Central memory CD8-positive, alpha-beta T cell (primary cell): ENCODE measurements around the gene CELA2A.

Source experiments
- ATAC-seq: fragments of 150-1000 bp; cut with Tn5 transposase; replicated peaks from 2 replicates; pipeline ENCODE4 v1.10.0; 2022; ENCODE audit warnings: mild to moderate bottlenecking, moderate FRiP score, moderate number of reproducible peaks; ENCODE audit not compliant: poor library complexity, severe bottlenecking; ENCODE audit errors: extremely low read depth
- DNase-seq, 2 donors: peaks; one replicate each; pipeline ENCODE4 v3.0.0; 2021; ENCODE audit warnings: low spot score in 2 of 2
- H3K27ac Mint-ChIP-seq: one replicate; pipeline ENCODE4 v1.8.0; 2022; ENCODE audit warnings: low read depth, mild to moderate bottlenecking, moderate library complexity, mixed read lengths
- H3K27me3 Mint-ChIP-seq: one replicate; pipeline ENCODE4 v1.8.0; 2022; ENCODE audit warnings: mixed read lengths
- H3K36me3 Mint-ChIP-seq: one replicate; pipeline ENCODE4 v1.8.0; 2022; ENCODE audit warnings: mild to moderate bottlenecking, moderate library complexity, mixed read lengths; ENCODE audit not compliant: insufficient read depth
- H3K4me1 Mint-ChIP-seq: one replicate; pipeline ENCODE4 v1.8.0; 2022; ENCODE audit warnings: mixed read lengths
- H3K4me3 Mint-ChIP-seq: one replicate; pipeline ENCODE4 v1.8.0; 2022; ENCODE audit warnings: mild to moderate bottlenecking, moderate library complexity, mixed read lengths
- H3K9me3 Mint-ChIP-seq: one replicate; pipeline ENCODE4 v1.8.0; 2022; ENCODE audit warnings: mixed read lengths

CELA2A gene

DNA sequence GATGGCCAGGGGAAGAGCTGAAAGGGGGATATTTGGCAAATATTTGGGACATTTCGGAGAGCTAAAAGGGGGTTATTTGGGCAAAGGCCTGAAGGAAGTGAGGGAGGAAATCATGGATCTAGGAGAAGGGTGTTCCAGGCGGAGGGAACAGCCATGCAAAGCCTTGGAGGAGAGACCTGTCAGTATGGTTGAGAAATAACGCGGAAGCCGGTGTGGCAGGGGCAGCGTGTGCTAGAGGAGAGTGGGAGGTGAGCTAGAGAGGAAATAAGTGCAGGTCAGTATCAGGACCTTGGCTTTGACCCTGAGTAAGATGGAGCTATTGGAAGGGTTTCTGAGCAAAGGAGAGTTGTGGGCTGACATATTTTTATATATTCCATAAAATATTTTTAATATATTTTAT lies 15.3 kb upstream of the CELA2A start:
- H3K27me3 Mint-ChIP-seq, result peaks cover 14% of the 10 kb centered on the region
- H3K4me1 Mint-ChIP-seq, result no peaks in the 10 kb centered on the region
- no peaks in the 10 kb centered on the region for H3K9me3 Mint-ChIP-seq
- no peak overlapping the region for H3K27ac Mint-ChIP-seq
- no peak overlapping the region for H3K4me3 Mint-ChIP-seq
- DNase-seq (no peak), ATAC-seq (no peak)
- no peaks in the 10 kb centered on the region for H3K36me3 Mint-ChIP-seq

DNA sequence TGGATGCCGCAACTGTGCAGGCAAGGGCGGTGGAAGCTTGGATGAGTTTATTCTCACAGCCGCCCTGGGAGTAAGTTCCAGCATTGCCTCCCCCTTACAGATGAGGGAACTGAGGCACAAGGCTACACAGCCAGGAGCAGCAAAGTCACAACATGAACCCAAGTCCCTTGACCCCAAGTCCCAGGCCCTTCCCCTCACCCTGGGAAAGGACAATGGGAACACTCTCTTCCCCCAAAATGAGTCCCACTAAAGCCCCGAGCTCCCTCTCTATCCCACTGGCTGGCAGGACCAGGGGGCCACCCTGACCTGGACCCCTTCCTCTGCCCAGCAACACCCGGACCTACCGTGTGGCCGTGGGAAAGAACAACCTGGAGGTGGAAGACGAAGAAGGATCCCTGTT lies 14.4 kb upstream of the CELA2A start:
- DNase-seq, result no peak
- ATAC-seq, result no peak
- Mint-ChIP-seq H3K27ac (no peak overlapping the region), H3K27me3 (peaks cover 18% of the 10 kb centered on the region), H3K4me1 (no peaks in the 10 kb centered on the region), H3K4me3 (no peak overlapping the region), H3K9me3 (no peaks in the 10 kb centered on the region), H3K36me3 (no peaks in the 10 kb centered on the region)

GRCh38 chr1:15442759-15443158 lies 13.8 kb upstream of the CELA2A start:
- DNase-seq (no peak), ATAC-seq (no peak)
- Mint-ChIP-seq H3K27me3 (peaks cover 24% of the 10 kb centered on the region), H3K9me3 (no peaks in the 10 kb centered on the region), H3K4me1 (no peaks in the 10 kb centered on the region), H3K27ac (no peak overlapping the region), H3K36me3 (peaks cover 1% of the 10 kb centered on the region), H3K4me3 (no peak overlapping the region)

GRCh38 chr1:15443281-15443680 lies 13.3 kb upstream of the CELA2A start:
- Mint-ChIP-seq H3K36me3 (peaks cover 2% of the 10 kb centered on the region), H3K4me3 (no peak overlapping the region), H3K9me3 (no peaks in the 10 kb centered on the region), H3K27me3 (peaks cover 24% of the 10 kb centered on the region), H3K27ac (no peak overlapping the region), H3K4me1 (no peaks in the 10 kb centered on the region)
- ATAC-seq (no peak), DNase-seq (no peak)

DNA sequence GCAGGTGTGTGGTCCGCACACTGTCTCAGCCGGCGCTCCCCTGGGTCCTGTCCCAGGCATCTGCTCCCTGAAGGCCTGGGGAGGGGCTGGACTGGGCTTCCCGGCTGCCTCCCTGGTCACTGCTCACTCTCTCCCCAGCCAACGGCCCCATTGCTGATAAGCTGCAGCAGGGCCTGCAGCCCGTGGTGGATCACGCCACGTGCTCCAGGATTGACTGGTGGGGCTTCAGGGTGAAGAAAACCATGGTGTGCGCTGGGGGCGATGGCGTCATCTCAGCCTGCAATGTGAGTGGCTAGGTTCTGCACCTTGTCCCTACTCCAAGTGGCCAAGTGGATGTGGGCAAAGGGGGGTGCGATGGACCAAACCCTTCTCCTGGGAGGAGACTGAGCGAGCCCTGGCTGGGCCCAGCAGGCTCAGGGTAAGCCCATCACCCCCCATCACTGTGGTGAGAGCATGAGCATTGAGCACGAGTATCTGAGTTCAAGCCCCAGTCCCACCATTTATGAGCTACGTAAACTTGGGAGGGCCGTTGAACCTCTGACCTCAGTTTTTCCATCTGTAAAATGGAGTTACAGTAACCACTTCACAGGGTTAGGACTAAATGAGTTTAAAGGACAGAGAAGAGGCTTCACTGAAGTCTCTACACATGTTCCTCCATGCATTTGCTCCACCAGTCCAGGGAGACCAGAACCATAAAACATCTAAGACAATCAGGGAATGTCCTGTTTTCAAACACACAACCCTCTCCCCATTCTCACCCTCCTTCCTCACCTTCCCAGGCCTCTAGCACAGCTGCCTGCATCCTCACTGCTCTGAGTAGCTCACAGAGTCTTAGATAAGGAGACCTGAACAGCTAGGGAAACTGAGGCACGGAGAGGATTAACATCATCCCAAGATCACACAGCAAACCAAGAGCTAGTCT lies 11.8 kb upstream of the CELA2A start:
- Mint-ChIP-seq H3K36me3 (peaks cover 2% of the 10 kb centered on the region), H3K9me3 (no peaks in the 10 kb centered on the region), H3K27me3 (peaks cover 30% of the 10 kb centered on the region), H3K4me1 (no peaks in the 10 kb centered on the region), H3K4me3 (no peak overlapping the region), H3K27ac (no peak overlapping the region)
- DNase-seq, result no peak
- ATAC-seq, result no peak

DNA sequence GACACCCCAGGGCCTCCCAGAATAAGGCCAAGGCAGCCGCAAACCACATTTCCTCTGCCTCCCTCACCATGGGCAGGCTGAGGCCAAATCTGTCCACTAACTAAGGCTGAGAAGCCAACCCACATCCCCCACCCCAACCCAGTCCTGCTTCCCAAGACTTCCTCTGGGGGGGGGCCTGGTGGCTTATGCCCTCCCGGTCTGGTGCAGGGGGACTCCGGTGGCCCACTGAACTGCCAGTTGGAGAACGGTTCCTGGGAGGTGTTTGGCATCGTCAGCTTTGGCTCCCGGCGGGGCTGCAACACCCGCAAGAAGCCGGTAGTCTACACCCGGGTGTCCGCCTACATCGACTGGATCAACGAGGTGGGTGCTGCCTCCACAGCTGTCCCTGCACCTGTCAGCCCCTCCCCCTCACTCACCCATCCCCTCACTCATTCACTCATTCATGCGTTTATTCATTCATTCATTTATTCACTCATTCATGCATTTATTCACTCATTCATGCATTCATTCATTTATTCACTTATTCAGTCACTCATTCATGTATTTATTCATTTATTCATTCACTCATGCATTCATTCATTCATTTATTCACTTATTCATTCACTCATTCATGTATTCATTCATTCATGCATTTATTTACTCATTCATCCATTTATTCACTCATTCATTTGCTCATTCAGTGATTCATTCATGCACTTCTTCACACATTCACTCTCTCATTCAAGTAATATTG lies 11.0 kb upstream of the CELA2A start:
- Mint-ChIP-seq H3K4me3 (no peak overlapping the region), H3K4me1 (no peaks in the 10 kb centered on the region), H3K9me3 (no peaks in the 10 kb centered on the region), H3K27ac (no peak overlapping the region), H3K36me3 (peaks cover 2% of the 10 kb centered on the region), H3K27me3 (peaks cover 36% of the 10 kb centered on the region)
- ATAC-seq (no peak), DNase-seq (no peak)

DNA sequence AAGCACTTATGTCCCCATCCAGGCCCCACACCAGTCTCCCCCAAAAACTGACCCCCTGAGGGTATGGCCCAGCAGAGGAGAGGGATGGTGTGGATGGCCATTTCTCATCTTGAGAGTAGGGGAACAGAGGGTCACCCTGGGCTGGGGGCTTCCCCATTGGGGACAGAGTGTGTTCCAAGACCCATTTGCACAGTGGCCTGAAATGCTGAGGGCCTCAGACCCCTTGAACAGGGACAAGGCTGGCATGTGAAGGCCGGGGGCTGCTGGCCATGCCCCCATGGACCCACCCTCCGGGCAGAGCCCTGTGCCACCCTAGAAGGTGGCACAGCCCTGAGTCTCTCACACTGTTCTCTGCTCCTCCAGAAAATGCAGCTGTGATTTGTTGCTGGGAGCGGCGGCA lies 10.3 kb upstream of the CELA2A start:
- DNase-seq (no peak), ATAC-seq (no peak)
- no peaks in the 10 kb centered on the region for H3K9me3 Mint-ChIP-seq
- no peak overlapping the region for H3K4me3 Mint-ChIP-seq
- H3K27me3 Mint-ChIP-seq, result peaks cover 42% of the 10 kb centered on the region
- H3K36me3 Mint-ChIP-seq, result peaks cover 4% of the 10 kb centered on the region
- no peaks in the 10 kb centered on the region for H3K4me1 Mint-ChIP-seq
- H3K27ac Mint-ChIP-seq, result no peak overlapping the region

DNA sequence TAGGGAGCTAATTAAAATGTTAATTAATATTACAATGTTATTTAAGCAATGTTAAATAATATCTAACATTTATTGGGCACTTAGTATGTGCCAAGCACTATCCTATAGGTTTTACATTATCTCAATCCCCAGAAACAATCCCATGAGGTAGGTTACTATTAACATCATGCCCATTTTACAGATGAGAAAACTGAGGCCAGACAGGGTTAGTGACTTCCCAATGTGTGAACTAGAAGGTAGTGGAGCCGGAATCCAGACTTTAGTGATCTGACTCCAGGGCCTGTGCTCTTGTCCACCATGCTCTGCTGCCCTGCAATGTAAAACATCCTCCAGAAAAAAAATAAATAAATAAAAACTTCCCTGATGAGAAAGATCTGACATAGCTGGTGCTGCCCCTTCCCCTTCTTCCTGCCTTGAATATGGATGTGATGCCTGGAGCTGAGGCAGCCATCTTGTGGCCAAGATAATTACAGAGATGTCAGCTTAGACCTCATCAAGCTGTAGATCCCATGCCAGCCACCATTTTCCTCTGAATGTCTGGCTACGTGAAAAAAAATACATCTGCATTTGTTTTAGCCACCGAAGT lies 7.6 kb upstream of the CELA2A start:
- Mint-ChIP-seq H3K27ac (no peak overlapping the region), H3K4me1 (no peaks in the 10 kb centered on the region), H3K36me3 (peaks cover 4% of the 10 kb centered on the region), H3K9me3 (no peaks in the 10 kb centered on the region), H3K4me3 (no peak overlapping the region), H3K27me3 (peaks cover 37% of the 10 kb centered on the region)
- no peak for DNase-seq
- ATAC-seq, result no peak

DNA sequence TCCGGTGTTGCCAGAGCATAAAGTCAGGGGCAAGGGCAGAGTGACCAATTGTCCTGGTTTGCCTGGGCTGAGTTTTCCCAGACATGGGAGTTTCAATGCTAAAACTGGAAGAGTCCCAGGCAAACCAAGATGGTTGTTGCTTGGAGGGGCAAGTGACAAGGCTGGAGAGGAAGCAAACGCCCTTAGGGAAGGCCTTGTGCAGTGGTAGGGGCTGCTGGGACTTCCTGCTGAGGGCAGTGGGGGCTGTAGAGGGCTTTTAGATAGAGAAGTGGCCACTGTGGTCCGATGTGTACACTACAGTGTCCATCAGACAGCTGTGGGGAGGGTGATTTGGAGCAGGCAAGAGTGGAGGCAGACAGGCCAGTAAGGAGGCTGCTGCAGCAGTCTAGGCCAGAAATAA lies 7.0 kb upstream of the CELA2A start:
- Mint-ChIP-seq H3K4me1 (no peaks in the 10 kb centered on the region), H3K36me3 (peaks cover 4% of the 10 kb centered on the region), H3K27ac (no peak overlapping the region), H3K27me3 (peaks cover 37% of the 10 kb centered on the region), H3K9me3 (no peaks in the 10 kb centered on the region), H3K4me3 (no peak overlapping the region)
- ATAC-seq (no peak), DNase-seq (no peak)

GRCh38 chr1:15451014-15451722 lies 5.4 kb upstream of the CELA2A start:
- H3K36me3 Mint-ChIP-seq, result peaks cover 4% of the 10 kb centered on the region
- no peaks in the 10 kb centered on the region for H3K4me1 Mint-ChIP-seq
- peaks cover 45% of the 10 kb centered on the region for H3K27me3 Mint-ChIP-seq
- H3K4me3 Mint-ChIP-seq, result no peak overlapping the region
- ATAC-seq (no peak), DNase-seq (no peak)
- H3K9me3 Mint-ChIP-seq, result no peaks in the 10 kb centered on the region
- H3K27ac Mint-ChIP-seq, result no peak overlapping the region

DNA sequence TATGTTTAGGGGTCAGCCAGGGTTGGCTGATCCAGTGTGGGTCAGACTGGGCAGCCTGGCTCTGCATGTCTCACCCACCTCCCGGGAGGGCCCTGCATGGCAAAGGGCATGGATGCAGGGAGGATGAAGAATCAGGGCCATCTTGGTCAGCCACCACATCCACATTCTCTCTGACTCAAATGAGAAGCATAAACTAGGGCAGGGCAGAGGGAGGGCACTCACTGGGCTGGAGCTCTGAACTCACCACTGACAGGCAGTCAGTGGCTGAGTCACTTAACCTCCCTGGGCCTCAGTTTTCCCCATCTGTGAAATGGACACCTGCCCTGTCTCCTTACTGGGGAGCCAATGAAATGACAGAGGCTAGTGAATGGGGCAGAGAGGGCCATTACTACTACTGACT lies 4.3 kb upstream of the CELA2A start:
- Mint-ChIP-seq H3K27ac (no peak overlapping the region), H3K36me3 (peaks cover 4% of the 10 kb centered on the region), H3K27me3 (peaks cover 50% of the 10 kb centered on the region), H3K9me3 (no peaks in the 10 kb centered on the region), H3K4me3 (no peak overlapping the region), H3K4me1 (no peaks in the 10 kb centered on the region)
- ATAC-seq (no peak), DNase-seq (no peak)

DNA sequence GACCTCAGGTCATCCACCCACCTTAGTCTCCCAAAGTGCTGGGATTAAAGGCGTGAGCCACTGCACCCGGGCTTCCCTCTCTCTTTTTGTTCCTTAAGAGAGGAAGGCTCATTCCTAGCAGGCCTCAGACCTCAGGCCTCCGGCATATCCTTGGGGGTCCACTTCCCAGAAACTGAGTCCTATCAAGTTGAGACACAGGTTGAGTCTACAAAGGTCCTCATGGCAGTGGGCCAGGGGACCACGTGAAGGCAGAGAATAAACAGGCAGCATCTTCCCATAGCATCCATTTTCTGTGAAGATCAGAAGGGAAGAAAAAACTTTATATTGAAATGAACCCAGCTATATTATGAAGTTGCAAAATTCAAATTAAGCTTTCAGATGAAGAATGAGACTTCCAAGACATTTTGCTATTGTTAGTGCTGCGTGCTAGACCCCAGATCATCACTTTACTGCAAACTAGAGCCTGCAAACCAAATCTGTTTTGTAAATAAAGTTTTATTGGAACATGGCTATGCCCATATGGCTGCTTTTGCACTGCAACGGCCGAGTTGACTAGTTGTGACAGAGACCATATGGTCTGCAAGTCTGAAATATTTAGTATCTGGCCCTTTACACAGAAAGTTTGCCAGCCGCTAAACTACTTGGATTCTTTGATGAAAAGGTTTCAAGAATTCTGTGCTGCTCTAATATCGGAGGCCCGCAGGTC lies 3.5 kb upstream of the CELA2A start:
- Mint-ChIP-seq H3K36me3 (peaks cover 3% of the 10 kb centered on the region), H3K4me3 (no peak overlapping the region), H3K9me3 (no peaks in the 10 kb centered on the region), H3K27me3 (peaks cover 48% of the 10 kb centered on the region), H3K4me1 (no peaks in the 10 kb centered on the region), H3K27ac (no peak overlapping the region)
- no peak for DNase-seq
- no peak for ATAC-seq
